Activated CD8-positive, alpha-beta memory T cell treated with anti-CD3 and anti-CD28 coated beads, Interleukin-2, amount 50 U/mL, for 4 hours (primary cell): Measurements from ENCODE around the gene SCEL.
"Not testable (repeated sequence)": the region's sequence is repeated elsewhere in the genome, so short reads cannot be mapped to it uniquely, and the experiment has no call there.

ENCODE experiments used
- DNase-seq: peaks from one replicate; pipeline ENCODE4 v3.0.0-alpha.2; 2020

Gene SCEL

DNA sequence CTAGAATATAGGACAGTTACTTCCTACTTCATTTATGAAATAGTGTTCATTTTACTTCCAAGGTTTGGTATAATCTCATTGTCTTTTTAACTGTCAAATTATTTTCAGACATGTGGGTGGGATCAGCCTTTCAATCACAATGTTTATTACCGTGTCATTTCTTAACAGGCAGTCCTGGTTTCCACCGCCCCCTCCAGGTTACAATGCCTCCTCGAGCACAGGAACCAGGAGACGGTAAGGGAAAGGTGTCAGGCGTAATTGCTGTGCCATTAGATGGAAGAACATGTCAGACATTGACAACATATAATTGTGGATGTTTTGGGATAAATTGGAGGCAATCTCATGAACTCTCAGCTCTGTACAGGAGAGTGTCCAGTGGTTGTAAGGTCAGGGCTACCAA lies 36.5 kb downstream of the SCEL start:
- DNase-seq = no peak

DNA sequence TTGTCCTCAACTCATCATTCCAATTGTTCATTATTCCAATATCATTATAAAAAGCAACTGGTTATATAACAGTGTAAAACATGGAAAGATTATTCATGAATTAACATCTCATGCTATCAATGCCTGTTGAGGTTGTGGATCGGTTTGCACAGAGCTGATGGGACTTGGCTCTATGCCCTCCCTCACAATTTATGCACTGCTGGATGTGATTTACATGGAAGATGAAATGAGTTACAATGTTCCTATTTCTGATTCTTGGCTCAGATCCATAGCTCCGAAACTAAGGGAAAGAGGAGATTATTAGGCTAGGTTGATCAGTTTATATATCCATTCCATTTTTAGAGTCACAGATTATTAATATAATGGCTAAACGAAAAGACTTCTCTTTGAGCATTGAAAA lies 38.6 kb downstream of the SCEL start:
- DNase-seq = no peak

DNA sequence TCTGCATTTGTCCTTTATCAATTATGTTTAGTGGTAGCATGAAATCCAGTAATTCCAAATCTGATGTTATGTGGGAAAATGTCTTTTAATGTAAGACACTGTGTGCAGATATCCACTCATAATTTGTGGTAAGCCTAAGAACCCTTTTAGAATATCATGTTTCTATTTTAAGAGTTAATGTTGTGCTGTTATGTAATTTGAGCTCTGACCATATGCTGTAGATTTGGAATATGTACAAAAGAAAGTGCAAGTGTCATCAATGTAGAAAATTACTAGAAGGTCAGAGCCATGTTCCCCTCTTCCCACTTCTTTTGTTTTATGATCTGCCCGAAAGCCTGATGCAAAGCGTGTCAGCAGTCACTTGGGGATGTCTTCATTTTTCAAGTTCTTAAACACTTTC lies 44.5 kb downstream of the SCEL start:
- DNase-seq = no peak

DNA sequence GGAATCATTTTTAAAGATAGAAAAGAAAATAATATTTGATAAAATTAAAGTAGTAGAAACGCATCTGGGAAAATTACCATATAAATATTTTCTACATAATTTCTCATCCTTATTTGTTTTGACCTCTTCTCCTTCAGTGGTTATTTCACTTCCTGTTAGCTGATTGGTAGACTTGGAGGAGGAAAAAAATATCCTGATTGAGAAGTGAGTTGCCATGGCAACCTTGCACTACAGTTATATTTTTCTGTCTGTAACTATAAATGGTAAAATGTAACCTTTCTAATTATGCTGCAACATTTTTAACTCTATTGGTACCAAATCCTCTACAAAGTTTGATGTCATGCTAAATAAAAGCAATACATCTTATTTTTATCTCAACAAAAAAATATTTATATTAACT lies 45.2 kb downstream of the SCEL start:
- DNase-seq = no peak

DNA sequence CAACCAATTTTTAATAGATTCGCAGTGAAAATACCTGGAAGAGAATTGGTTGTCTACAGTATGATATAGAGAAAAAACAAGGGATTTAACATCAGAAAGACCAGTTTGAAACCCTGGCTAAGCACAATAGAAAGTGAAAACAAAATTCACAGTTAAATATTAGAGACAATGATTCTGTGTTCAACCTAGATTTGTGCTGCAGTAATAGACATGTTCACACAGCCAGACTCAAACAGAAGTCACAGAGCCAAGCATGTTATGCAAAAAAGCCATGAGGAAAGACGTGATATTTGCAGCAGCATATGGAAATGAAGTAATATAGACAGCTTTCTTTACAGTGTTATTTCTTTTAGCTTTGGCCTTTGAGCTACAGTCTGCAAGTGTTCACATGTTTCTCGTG lies 48.1 kb downstream of the SCEL start:
- DNase-seq = no peak

DNA sequence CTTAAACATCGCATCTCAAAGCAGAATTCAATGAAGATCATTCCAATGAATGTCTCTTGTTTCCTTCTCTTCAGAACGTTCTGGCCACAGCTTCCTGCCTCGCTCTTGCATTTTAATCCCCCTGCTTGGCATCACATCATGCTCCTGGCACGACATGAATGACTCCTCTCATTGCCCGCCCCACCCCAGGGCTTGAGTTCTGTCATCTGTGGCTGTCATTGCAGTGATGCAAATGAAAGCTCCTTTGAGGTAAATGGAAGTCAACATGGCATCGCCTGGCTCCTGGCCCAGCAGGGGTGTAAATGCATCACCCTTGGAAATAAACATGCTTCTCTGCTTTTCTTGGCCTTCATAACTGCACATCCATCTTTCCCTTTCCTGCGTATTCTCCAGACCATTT lies 48.6 kb downstream of the SCEL start:
- no peak for DNase-seq

DNA sequence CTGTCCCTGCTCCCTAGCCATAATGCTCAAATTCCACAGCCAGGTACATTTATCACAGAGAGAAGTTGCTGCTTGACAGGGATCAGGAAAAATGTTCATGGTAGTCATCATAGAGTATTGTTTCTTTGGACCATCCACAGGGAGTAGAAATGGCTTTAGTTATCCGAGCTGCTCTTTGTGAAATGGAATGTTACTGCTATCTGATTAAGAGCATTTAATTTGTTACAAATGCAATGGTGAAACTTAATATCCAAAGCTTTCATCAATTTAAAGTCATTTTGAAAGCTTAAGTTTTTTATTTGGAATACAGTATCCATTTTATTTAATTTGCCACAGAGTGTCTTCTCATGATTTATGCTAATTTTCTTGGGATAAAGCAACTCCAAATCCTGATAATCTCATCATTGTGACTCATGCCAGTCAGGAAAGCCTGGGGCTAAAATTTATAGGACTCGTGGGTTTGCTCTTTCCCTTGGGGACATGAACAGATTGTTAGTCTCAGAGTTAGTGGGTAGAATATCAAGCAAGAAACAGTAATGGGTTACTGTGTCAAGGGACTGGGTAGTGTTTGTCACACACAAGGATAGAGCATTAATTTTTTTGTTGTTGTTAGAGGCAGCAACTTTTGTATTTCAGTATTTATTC lies 59.8 kb downstream of the SCEL start:
- DNase-seq = no peak

DNA sequence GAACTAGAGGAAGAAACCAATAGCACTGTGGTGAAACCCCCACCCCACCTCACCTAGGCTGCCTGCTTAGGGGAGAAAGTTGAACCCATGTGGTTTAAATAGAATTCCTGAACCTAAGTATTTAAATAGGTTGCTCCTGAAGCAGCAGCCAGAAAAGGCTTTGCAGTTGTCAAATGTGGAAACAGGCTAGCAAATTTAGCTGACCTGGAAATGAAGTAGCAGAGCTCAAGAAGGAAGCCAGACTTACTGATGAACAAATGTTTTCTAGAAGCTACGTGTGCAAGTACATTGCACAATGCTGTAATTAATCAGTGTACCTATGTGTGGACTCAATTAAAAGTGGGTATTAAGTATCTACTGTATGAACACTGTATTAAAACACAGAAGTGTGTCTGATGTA lies 61.3 kb downstream of the SCEL start:
- DNase-seq = no peak

DNA sequence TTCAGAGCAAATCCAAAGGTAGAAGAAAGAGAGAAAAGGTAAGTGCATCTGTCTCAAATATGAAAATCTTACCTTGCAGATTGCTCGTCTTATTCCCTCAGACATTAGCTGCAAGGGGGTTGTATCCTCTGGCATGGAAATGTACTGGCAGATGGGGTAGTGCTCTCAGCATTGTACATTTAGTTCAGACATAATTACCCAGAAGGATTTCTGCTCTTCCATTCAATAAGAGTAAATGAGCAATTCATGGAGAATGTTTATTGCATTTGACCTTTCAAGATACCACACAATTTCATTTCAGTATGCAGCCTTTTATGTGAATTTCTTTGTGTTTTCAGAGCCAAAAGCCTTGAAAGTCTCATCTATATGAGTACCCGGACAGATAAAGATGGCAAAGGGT lies 63.8 kb downstream of the SCEL start:
- DNase-seq = no peak

DNA sequence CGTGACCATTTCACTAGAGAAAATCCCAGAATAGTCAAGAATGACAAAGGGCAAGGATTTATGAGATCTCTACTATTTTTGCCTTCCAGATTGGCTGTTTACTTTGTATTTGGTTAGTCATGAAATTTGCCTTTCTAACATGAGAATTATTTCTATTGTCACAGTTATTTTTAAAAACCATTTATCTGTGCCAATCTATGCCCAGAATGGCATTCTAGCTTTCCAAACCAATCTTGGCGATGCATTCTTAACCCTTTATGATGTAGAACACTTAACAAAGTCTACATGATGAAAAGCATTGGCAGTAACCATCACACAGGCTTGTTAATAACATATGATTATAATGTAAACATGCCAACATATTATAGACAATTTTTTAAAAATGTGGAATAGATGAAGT lies 65.2 kb downstream of the SCEL start:
- no peak for DNase-seq

DNA sequence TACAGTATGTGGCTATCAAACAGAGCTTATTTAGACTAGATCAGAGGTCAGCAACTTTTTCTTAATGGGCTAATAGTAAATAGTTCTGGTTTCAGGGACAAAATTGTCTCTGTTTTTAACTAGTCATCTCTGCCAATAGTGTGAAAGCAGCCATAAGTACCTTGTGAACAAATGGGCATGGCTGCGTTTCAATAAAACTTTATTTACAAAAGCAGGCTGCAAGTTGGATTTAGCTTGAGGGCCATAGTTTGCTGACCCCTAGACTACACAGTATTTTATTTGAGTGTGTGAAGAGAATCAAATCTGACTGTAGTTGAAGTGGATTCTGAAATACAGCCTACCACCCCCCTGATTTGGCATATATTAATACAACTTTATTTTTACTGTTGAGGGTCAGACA lies 75.6 kb downstream of the SCEL start:
- DNase-seq = no peak

DNA sequence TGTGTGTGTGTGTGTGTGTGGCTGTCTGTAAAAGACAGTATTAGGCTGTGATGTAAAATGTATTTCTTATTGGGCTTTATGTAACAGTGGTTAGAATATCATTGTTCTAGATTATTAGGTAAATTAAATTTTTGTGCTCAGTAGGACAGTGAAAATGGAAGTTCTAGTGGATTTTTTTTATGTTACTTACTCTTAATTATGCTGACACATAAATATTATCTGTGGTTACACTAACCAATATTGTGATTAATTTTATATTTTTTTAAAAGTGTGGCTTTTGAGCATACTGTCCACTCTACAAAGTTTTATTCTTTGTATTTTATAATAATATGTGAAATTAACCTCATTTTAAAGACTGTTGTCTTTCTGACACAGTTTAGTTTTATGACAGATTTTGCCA lies 80.5 kb downstream of the SCEL start:
- no peak for DNase-seq

DNA sequence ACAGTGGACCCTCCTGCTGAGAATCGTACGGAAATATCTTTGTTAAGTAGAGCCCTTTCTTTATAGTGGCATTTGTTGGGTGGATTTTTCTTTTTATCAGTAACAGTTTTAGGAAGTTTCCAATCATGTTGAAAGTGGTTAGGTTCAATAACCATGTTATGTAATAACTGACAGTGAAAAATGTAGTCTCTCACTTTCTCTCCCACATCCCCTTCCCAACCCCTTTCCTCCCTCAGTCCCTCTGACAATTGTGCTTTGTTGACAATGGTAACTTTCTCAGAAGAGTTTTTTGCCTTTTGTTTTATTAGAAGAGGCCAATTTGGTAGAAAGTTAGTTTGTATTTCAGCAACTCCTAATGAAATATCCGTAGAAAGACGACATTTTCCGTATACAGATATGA lies 84.1 kb downstream of the SCEL start:
- no peak for DNase-seq

DNA sequence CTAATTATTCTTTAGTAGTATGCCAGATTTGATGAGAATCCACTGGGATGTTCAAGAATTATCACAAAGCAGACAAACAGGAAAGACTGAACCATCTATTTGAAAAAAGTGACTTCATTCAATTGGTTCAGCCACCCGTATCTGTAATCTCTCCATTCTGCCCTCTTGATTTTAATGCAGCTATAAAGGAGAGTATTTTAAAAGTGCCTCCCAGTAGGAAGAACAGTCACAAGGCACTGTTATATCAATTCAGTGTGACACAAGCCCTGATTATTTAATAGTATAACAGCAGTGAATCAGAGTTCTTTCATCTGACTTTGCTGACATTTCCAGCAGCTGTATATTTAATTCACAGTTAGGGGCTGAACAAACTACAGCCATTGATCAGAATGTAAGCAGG lies 84.6 kb downstream of the SCEL start:
- DNase-seq = no peak

DNA sequence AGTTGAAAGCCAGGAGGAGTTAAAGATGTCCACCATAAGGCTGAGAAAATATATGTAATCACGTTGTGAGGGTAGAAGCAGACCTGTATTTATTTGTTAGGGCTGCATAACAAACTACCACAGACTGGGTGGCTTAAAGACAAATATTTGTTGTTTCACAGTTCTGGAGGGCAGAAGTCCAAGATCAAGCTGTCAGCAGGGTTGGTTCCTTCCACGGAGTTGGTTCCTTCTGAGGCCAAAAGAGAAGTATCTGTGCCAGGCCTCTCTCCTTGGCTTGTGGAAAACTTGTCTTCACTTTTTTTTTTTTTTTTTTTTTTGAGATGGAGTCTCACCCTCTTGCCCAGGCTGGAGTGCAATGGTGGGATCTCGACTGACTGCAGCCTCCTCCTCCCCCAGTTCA lies 88.3 kb downstream of the SCEL start:
- DNase-seq = no peak

DNA sequence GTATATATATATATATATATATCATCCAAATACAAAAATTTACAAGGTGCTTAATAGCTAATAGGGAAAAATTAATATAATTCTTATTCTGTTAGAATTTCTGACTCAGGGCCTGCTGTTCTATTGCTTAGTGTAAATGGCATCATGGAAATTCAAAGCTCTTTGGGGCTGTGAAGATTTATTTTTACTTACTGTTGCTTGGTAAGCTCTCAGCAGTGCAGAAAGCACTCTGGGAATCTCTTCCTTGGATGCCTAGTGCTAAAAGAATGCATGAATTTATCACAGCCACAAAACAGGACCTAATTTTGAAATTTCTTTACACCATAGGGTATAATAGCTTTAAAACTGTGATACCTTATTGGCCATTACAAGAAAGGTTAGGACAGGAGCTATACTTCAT lies 92.7 kb downstream of the SCEL start:
- no peak for DNase-seq

DNA sequence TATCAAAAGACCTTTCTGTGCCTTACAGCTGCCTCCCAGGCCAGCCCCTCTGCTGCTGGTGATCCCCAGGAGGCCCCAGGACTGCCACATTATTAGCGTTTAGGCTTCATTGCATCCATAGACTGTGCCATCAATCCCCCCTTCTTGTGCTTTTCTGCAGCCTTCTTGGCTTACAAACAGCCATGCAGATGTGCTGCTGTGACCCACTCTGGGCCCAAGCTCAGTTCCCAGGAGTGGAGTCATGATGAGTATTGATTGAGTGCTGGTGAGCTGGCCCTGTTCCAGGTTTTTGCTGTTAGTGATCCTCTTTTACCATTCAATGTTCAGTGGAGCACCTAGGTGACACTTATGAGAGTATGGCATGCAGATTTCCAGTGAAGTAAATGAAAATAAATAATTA lies 102.1 kb downstream of the SCEL start:
- DNase-seq = no peak

DNA sequence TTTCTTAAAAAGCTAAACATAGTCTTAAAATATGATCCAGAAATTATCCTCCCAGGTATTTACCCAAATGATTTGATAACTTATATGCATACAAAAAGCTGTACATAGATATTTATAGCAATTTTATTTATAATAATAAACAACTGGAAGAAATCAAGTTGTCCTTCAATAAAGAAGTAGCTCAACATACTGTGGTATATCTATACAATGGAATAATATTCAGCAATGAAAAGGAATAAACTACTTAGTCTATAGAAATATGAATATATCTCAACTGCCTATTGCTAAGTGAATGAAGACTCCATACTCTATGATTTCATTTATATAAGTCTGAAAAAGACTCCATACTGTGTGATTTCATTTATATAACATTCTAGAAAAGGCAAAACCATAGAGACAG lies 114.9 kb downstream of the SCEL start:
- no peak for DNase-seq

DNA sequence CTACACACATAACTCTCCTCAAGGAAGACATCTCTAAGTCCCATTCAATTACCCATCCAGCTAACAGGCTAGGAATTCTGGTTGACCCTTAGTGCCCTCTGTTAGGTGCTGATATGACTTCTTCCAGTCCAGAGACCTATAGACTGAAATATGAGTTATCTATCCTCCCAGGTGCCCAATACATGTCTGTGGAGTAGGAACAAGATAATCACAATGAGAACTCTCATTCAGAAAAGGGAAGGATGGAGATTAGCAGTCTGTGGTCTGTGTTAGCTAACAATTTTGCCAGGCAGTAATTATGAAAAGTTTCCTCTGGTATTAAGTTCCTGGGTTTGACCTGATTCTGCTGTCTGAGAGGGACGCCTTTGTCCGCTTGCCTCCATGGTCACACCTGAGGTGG lies 117.8 kb downstream of the SCEL start:
- no peak for DNase-seq

DNA sequence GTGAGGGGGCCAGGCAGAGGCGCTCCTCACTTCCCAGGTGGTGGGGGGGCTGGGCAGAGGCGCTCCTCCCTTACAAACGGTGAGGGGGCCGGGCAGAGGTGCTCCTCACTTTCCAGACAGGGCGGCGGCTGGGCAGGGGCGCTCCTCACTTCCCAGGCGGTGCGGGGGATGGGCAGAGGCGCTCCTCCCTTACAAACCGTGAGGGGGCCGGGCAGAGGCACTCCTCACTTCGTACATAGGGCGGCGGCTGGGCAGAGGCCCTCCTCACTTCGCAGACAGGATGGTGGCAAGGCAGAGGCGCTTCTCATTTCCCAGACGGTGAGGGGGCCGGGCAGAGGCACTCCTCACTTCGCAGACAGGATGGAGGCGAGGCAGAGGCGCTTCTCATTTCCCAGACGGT lies 124.5 kb downstream of the SCEL start:
- not testable (repeated sequence) for DNase-seq

DNA sequence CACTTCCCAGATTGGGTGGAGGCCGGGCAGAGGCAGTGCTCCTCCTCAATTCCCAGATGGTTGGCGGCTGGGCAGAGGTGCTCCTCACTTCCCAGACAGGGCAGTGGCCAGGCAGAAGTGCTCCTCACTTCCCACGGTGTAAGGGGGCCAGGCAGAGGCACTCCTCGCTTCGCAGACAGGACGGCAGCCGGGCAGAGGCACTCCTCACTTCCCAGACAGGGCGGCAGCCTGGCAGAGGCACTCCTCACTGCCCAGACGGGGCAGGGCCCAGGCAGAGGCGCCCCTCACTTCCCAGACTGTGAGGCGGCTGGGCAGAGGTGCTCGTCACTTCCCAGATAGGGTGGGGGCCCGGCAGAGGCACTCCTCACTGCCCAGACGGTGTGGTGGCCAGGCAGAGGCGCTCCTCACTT lies 125.3 kb downstream of the SCEL start:
- DNase-seq = no peak

DNA sequence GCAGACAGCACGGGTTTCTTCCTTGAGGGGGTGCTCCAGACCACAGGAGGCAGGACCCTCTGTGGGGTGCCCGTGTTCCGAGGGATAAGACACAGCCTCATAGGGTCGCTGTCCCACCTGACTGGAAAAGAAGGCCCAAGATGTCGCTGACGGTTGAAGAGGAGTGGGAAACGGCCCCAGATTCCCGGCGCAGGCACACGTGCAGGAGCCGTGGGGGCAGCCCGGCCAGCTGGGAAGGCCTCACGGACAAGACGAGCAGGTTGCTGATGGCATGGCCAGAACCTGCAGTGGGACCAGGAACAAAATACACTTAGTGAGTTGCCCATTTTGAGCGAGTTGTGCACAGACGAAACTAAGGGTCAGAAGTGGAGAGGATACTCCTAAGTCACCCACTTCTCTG lies 126.8 kb downstream of the SCEL start:
- not testable (repeated sequence) for DNase-seq

DNA sequence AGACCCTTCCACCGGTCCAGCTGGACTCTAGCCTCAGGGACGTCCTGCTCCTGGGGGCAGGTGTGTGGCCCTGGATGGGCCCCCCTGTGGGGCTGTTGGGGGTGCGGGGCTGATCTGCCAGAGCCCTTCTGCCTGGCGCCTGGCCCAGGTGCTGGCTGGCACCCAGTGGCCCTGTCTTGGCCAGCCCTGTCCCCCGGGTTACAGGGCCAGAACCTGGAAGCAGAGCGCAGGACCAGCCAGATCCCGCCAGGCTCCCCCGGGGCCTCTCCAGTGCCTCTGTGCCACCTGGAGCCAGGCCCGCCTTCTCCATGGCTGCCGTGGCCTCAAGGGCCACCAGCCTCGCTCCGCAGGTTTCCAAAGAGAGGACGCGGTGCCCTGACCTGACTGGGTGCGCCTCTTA lies 127.3 kb downstream of the SCEL start:
- not testable (repeated sequence) for DNase-seq

DNA sequence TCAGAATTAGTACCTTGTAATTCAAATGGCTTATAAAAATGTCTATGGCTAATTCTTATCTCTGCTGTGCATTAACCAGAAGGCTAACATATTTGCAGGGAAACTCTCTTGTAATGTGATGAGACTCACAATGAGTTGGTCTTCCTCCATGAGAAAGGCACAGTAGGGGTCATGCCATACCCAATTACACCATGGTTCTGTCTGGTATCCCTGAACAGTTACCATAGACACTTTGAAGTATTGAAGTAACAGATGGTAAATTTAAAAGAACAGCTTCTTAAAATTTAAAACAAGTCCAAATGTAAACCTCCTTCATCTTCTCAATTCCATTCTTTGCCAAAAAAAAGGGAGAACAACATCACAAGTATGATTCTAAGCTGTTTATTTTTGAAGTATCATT lies 139.3 kb downstream of the SCEL start:
- no peak for DNase-seq

DNA sequence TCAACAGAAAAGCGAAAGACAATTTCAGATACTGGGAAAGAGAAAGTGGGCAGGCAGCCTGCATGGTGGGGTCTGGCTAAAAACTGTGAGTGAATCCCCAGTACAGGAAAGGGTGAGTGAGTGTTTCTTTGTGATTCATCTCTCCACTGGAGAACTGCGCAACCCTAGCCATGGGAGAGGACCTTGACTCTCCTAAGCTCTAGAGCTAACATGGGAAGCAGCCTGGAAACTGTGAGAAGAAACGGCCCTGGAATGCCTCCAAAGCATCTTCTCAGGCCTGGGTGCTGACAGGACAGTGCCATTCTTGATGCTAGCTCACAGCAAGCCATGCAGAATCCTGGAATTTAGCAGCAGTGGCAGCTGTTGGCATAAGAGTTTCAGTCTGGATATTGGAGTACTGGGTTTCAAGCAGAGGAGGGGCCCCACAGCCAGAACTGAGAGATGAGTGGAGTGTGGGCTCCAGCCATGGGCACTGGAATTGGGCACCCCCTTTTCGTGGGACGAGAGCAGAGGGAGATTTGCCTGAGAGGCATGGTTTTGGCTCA lies 143.3 kb downstream of the SCEL start:
- no peak for DNase-seq

DNA sequence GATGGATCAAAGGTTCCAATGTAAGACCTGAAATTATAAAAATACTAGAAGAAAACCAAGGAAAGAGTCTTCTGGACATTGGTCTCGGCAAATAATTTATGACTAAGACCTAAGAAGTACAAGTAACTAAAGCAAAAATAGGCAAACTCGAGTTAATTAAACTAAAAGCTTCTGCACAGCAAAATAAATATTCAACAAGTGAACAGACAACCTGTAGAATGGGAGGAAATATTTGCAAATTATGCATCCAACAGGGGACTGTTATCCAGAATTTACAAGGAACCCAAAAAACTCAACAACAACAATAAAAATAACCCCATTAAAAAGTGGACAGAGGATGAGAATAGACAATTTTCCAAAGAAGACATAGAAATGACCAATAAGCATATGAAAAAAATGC lies 152.3 kb downstream of the SCEL start:
- no peak for DNase-seq
